Activated CD4-positive, alpha-beta T cell treated with anti-CD3 and anti-CD28 coated beads, Interleukin-2, amount 50 U/mL, for 1 hour (primary cell): Measurements from ENCODE around the gene MRPL12.
"Not testable (repeated sequence)": the region's sequence is repeated elsewhere in the genome, so short reads cannot be mapped to it uniquely, and the experiment has no call there.

Experiments
- DNase-seq: peaks from one replicate; pipeline ENCODE4 v3.0.0-alpha.2; 2020

The MRPL12 gene

GRCh38 chr17:81717766-81718089 is 14.6 kb downstream of the MRPL12 start:
- no peak for DNase-seq

- DNase-seq: no peak
Measured at GRCh38 chr17:81719410-81720266, 16.5 kb downstream of the MRPL12 start.

GRCh38 chr17:81720267-81721071 is 17.3 kb downstream of the MRPL12 start:
- no peak for DNase-seq

GRCh38 chr17:81722184-81723120 is 19.3 kb downstream of the MRPL12 start:
- no peak for DNase-seq

DNA sequence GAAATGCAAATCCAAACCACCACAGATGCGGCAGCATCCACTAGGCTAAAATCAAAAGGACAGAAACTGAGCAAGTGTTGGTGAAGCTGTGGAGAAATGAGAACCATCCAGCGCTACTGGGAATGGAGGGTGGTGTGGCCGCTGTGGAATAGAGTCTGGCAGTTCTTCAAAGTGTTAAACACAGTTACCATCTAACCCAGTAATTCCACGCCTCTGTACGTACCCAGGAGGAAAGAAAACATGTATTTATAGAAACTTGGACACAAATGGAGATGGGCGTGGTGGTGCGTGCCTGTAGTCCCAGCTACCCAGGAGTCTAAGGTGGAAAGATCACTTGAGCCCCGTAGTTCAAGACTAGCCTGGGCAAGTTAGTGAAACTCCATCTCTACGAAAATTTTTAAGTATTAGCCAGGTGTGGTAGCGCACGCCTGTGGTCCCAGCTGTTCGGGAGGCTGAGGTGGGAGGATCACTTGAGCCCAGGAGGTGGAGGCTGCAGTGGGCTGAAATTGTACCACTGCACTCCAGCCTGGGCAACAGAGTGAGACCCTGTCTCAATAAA is 20.6 kb downstream of the MRPL12 start:
- DNase-seq: no peak

- DNase-seq: no peak
Measured at GRCh38 chr17:81725439-81725838, 22.3 kb downstream of the MRPL12 start.

GRCh38 chr17:81726004-81726403 is 22.8 kb downstream of the MRPL12 start:
- DNase-seq: no peak

DNA sequence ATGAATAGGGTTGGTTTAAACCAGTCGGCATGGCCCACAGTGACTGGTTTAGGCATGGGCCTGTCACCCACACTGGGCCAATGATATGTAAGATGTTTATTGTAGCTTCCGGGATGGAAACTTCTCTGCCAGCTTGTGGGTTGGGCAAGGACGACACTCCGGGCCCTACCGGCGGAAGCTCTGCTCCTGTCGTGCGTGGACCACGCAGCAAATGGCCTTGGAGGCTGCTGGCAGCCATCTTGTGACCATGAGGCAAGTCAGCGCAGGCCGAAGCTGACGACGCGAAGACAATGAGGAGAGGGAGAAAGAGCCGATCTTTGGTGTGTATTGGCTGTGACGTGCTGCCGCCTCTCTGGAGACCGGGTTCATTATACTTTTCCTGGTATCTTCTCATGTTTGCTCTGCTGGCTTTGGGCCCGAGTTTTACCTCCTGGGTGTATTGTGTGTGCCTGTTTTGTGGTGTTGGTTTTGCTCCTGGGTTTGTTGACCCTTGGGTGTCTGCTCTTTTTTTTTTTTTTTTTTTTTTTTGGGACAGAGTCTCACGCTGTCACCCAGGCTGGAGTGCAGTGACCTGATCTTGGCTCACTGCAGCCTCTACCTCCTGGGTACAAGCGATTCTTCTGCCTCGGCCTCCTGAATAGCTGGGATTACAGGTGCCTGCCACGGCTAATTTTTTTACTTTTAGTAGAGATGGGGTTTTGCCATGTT is 24.3 kb downstream of the MRPL12 start:
- no peak for DNase-seq

- peak; percentile 60 for DNase-seq
Measured at GRCh38 chr17:81733507-81734404, 30.6 kb downstream of the MRPL12 start.

DNA sequence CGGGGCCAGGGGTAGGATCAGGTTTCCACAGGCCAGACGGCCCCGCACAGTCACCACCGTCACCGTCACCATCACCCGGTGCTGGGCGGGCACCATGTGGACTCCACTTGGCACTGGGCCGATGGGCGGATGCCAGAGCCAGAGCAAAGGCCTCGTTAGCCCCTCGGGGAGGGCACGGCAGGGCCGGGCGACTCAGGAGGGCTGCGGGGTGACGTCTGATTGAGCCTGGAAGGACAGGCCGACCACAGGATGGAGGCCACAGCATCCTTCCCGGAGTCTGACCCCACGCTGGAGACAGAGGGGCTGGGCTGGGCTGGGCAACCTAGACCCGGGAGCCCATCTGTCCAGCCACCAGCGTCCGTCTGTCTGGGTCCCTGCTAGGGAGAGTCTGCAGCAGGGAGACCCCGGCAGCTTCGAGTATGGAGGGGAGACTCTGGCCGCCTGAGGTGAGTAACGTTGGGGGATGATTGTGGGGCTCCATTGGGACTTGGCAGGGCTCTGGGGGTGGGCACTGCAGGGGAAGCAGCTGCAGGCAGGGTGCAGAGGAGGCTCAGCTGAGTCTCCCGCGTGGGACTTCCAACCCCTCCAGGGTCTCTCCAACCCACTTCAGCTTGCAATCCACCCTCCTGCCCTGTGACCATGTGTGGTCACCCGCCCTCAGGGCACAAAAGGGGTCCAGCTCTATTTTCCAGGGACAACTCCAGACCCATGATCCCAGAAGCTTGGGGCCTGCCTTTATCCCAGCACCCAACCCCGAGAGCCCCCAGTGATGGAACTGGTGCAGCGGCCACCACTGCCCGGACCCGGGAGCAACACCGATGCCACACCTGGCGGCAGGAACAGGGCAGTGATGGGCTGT is 31.5 kb downstream of the MRPL12 start:
- no peak for DNase-seq

DNA sequence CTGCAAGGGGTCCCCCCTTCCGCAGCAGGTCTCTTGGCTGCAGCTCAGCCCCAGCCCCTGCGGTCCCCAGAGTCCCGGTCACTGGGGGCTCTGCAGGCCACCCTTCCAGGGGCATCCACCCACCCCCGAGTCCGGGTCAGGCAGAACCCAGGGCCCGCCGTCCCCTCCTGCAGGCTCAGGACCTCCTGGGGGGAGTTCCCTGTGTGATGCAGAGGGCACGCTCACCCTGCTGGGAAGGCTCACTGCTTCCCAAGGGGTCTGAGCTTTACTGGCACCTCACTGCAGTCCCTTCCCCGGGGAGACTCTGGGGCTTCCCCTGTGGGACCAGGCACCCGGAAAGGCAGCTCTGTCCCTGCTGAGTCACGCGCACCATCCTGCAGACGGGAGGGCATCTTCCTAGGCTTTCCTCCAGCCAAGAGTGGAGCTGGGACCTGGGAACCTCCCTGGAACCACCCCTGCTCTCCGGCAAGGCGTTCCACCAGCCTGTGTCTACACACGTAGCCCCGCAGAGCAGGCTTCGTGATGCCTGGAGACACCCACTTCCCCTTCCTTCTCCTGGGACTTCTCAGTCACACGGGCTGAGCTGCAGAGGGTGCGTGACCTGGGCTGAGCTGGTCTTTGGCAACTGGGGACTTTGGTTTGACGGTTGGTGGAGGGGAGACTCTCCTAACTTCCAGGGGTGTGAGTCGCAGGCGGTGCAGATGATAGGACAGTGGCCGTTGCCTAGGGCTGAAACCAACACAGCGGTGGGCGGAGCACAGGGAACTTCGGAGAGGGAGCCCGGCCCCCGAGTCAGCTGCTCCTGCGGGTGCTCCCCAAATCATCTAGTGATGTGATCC is 32.3 kb downstream of the MRPL12 start:
- DNase-seq: no peak

DNA sequence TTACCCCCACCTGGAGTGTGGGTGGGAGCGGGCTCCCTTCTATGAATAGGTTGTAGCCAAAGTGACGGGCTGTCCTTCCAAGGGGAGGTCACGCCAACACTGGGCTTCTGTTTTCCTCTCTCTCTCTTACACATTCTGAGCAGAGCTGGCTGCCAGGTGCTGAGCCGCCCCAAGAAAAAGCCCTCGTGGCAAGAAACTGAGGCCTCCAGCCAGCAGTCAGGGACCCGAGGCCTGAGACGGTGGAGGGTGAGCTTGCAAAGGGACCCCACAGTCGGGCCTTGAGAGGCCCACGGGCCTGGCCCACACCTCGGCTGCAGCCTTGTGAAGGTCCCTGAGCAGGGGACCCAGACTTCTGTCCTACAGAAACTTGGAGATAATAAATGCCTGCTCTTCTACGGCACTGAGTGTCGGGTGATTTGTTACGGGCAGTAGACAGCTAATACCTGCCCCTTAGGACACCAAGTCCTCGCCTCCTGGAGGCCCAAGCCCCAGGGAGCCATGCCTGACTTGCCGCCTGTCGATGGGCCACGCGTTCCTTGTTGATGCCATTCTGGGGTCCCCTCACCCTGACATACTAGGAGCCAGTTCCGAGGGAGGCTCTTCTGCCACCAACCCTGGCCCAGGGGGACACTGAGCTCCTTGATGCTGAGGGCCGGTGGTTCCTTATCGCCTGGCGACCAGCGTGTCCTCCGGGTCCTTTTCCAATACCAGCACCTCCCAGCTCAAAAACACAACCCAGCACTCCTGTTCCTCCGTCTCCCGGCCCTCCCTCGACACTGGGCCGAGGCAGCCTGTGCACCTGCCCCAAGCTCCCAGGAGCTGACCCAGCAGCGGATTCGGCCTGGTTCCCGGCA is 35.0 kb downstream of the MRPL12 start:
- DNase-seq: no peak

DNA sequence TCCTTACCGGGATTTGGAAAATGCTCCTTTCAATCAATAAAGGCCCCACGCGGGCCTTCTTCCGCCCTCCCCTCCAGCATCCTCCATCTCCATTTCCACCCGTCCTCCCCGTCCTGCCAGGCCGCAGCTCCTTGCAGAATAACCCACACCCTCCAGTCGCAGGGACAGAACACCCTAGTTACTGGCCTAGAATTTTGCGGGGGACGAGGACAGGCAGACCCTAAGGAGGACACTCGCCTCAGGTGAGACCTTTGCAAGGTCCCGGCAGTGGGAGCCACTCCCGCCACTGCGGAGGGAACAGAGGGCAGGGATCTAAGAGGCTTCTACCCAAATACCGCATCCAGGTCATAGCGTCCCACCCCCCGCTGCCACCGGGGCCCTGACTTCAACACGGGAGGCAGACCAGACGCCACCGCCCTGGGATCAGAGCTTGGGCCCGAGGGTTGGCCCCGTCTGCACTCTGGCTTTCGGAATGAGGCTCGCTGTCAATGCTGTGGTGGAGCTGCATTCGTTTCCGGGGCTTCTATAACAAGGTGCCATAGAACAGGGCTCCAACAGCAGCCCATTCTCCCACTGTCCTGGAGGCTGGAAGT is 35.7 kb downstream of the MRPL12 start:
- DNase-seq: no peak

DNA sequence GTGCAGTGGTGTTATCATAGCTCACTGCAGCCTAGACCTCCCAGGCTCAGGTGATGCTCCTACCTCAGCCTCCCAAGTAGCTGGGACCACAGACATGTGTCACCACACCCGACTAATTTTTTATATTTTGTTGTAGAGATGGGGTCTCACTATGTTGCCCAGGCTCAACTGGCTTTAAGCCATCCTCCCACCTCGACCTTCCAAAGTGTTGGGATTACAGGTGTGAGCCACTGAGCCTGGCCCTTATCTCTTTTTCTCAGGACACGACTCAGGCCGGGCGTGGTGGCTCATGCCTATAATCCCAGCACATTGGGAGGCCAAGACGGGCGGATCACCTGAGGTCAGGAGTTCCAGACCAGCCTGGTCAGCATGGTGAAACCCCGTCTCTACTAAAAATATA is 36.4 kb downstream of the MRPL12 start:
- not testable (repeated sequence) for DNase-seq

GRCh38 chr17:81740395-81740961 is 37.3 kb downstream of the MRPL12 start:
- DNase-seq: no peak

- no peak for DNase-seq
Measured at GRCh38 chr17:81741049-81741593, 38.0 kb downstream of the MRPL12 start.
